Embryonic facial prominence (tissue), 1 donor: ENCODE measurements around the gene LGR5.

ENCODE experiments used
- DNase-seq: peaks from one replicate; pipeline ENCODE4 v3.0.0-alpha.2; 2016; ENCODE audit errors: extremely low spot score

The LGR5 gene

DNA sequence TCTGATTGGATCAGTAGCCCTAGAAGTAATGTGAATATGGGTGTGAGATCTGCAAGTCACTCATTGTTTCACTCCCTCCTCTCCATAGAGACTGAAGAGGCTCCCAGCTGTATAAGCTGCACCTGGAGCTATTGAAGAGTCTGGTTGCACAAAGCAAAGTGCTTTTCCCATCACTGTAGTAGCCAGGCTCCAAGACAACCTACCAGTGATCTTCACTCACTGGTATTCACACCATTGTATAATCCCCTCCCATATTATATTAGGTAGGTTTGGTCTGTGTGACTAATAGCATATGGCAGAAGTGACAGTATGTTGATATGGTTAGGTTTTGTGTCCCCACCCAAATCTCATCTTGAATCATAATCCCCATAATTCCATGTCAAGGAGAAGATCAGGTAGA is 159.6 kb downstream of the LGR5 start:
- no peak for DNase-seq

- no peak for DNase-seq
Observed at GRCh38 chr12:71601546-71601945, 161.9 kb downstream of the LGR5 start.

- DNase-seq: no peak
Observed at GRCh38 chr12:71602761-71603577, 163.4 kb downstream of the LGR5 start.

DNA sequence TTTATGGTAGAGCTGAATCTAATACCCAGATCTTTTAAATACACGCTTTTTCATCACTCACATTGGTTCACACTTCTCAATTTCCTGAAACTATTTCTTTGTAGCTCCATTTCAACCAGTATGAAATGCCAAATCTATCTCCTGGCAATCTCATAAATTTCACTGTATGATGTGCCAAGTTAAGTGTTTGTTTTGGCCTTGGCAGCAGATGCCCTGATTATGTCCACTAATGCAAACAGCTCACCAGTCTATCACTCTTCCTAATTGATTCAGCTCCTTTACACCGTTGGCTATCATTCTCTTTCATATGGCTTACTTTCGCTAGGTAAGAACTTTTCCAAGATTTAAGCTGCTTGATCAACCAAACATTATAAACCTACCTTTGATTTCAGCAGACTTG is 165.4 kb downstream of the LGR5 start:
- DNase-seq: no peak

DNA sequence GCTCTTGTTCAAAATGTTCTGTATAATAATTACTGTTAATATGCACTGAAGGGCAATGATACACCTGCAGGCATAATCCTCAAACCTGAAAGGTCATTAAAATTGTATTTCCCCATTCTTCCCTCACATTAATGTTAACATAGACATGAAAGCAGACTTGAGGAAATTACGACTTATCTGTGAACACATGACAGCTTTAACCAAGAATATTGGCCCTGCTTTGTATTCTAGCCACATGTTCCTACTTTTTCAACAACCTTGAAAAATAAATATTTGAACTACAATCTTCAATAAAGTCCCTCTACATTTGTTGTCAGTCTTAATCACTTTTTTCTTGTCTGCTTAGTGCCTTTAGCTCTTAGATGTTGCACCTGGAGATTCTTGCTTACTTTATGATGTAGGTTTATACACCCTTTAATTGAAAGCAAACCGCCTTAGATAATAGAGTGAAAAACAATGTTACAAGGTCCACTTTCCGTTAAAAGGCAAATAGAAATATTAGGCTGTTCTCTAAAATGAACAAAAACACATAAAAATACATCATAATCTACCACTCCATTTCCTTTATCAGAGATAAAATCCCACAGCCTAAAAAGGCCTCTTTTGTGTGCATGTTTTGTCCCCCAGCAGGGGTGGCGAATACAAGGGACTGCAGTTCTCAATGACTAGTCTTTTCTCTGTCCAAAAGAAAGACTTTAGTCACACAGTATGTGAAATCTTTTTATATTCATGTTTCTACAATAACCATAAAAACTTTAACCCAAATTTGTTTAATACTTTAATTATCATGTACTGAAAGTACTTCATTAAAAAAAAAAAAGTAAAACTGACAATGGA is 168.1 kb downstream of the LGR5 start:
- no peak for DNase-seq

GRCh38 chr12:71610031-71610795 is 170.6 kb downstream of the LGR5 start:
- DNase-seq: no peak

DNA sequence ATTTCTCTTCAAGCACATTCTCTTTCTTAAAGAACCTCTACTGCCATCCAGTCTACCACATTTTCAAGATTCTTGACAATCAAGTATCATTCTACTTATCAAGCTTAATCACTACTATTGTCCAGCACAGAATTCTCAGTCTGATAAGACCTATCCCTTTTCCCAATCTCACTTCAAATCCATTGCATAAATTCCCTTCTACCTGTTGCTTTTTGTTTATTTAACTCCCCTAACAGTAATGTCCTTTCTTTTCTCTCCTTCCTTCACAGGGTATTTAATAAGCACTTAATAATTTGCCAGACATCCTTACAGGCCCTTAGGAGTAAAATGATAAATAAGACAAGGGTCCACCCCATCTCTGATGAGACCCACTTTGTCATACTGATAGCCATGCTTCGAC is 182.3 kb downstream of the LGR5 start:
- DNase-seq: no peak

GRCh38 chr12:71625476-71625875 is 185.9 kb downstream of the LGR5 start:
- no peak for DNase-seq

DNA sequence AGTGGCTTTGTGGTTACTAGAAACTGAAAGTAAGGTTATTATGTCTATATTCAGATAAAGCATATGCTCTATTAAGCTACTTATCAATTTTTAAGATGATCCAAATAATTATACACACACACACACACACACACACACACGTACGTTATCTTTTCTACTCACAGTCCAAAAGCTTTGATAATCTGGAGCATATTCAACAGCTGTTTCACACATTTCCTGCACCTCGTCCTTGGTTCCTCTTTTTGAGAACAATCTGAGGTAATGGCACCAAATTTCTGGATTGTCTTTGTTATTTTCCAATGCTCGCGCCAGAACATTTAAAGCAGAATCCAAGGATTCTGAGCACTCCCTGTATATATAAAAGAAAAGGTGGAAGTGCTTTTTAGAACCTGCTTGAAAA is 186.5 kb downstream of the LGR5 start:
- no peak for DNase-seq

DNA sequence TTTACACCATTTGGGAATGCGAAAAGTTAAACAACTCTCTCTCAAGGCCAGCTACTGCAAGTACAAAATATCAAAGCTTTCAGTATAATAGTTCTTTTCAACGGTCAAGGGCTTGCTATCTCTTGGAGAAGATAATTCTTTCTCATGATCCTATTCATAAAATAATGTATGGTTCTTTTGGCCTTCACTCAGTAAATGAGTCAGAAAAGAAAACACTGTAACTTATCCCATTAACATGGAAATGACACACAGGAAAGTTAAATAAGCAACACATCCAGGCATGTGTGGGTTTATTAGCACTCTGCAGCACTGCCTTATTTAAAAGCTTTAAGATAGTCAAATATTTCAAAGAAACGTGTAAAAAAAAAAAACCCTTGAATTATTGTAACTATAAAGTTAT is 187.2 kb downstream of the LGR5 start:
- DNase-seq: no peak

DNA sequence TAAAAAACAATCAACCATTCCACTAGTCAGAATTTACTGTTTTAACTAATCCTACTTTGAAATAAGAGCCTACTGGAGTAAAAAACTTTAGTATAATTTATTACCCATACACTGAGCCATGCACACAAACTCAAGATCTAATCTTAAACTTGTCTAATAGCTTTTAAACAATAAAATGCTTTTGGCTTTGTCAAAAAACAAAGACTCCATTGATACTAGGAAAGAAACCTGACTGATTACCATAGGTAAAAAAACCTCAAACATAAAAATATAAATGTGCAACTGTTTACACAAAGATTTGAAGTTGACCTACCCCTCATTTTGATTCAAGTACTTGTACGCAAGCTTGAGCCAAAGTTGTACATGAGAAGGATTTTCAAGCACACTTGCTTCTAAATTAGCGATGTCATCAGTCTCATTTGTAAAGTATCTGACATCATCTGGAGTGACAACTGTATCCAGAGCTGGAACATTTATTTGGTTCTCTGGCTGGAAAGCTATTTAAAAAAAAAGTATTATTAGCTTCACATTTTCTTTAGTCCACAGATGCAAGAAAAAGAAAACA is 187.9 kb downstream of the LGR5 start:
- no peak for DNase-seq
